ENCODE results near the gene ANKRD23.
"Not testable (repeated sequence)": the region's sequence is repeated elsewhere in the genome, so short reads cannot be mapped to it uniquely, and the experiment has no call there.

The ANKRD23 gene

DNA sequence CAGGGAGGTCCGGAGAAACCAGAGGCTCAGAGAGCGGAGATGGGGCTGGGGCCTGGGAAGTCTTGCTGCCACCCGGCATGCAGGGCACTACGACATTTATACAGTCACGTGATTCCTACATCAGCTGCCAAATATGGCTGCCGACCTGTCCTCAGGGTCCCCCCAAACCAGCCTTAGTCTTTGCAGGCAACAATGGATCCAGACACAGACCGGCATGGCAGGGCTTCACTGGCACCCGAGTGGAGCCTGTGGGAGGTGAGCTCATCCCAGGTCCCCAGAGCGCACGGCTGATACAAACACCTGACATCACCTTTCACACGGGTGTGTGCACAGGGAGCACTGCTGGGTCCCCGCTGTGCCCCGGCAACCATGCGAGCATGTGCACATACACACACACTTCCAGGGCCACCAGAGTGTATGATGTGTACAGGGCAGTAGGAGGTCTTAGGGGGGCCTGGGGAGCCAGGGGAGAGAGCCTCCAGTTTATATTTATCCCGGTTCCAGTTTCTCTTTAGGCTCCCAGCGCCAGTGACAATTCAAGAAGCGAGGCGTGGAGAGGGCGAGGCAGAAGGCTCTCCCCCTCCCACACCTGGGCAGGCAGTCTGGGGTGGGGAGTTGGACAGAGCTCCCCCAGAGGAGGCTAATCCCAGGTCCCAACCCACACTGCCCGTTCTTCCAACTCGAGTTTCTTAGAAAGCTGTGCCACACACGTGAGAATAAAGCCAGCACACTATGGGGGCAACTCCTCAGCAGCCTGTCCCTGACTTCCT is 23.4 kb upstream of the ANKRD23 start:
- H3K4me3 ChIP-seq (ENCODE audit: low read depth, low read length) = peak overlapping the region; percentile 66
- TF ChIP-seq CTCF (IDR thresholded peaks at IDR 0.05; ENCODE audit: low read depth, low read length, missing control alignments) = no peak
- no peak for DNase-seq (ENCODE audit: low read depth)

- no peak for DNase-seq (ENCODE audit: low read depth)
- H3K4me3 ChIP-seq (ENCODE audit: low read depth, low read length) = peak overlapping the region; percentile 66; the same call in 1 of the 2 replicates
- no peak for TF ChIP-seq CTCF (IDR thresholded peaks at IDR 0.05; ENCODE audit: low read depth, low read length, missing control alignments)
Observed at GRCh38 chr2:96866586-96866985, 22.8 kb upstream of the ANKRD23 start.

DNA sequence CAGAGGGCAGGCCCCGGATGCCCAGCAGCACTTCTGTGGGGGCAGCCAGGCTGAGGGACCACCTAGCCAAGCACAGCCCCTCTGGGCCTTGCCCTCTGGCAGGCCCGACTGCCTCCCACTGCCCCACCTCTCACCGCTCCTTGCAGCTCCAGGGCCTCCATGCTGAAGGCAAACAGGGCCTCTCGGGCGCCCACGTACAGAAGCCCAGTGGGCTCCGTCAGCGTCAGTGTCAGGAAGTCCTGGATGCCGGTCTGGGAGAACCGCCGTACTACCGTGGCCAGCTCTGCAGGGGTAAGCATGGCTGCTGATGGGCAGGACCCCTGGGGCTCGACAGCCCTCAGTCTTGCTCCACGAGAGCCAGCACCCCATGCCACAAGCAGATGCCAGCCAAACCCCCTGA is 22.3 kb upstream of the ANKRD23 start:
- no peak overlapping the region for H3K4me3 ChIP-seq (ENCODE audit: low read depth, low read length)
- DNase-seq (ENCODE audit: low read depth) = no peak
- TF ChIP-seq CTCF (IDR thresholded peaks at IDR 0.05; ENCODE audit: low read depth, low read length, missing control alignments) = no peak

GRCh38 chr2:96865654-96866053 is 21.8 kb upstream of the ANKRD23 start:
- H3K4me3 ChIP-seq (ENCODE audit: low read depth, low read length) = no peak overlapping the region
- DNase-seq (ENCODE audit: low read depth) = no peak
- TF ChIP-seq CTCF (IDR thresholded peaks at IDR 0.05; ENCODE audit: low read depth, low read length, missing control alignments) = no peak

DNA sequence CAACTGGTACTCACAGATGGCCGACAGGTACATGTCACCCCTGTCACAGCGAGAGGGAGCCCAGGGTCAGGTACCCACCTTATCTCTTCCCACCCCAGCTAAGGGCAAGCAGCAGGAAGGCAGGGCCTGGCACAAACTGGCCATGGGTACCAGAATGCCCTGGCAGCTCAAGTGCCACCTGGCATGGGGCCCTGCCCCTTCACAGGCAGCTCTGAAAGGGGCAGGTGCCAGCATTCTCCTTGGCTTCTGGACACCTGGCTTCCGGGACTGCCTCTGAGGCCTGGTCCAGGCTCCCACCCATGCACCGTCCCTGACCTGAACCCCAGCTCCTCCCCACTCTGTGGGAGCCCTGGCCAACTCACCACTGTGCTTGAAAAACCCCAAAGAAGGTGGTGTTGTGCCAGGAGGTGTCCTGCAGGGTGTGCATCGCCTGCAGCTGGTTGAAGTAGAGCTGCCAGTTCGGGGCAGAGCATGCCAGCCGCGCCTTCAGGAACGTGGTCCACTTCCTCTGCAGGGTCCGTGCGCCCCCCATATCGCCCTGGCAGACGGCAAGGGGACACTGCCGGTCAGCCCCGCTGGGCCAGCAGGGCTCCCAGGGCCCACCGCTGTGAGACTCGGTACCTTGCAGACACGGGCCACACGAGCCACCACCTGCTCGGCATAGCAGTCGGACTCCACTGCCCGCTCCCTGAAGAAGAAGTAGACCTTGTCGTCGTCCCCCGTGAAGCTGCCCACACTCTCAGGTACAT is 20.7 kb upstream of the ANKRD23 start:
- H3K4me3 ChIP-seq (ENCODE audit: low read depth, low read length) = no peak overlapping the region
- DNase-seq (ENCODE audit: low read depth) = no peak
- no peak for TF ChIP-seq CTCF (IDR thresholded peaks at IDR 0.05; ENCODE audit: low read depth, low read length, missing control alignments)

GRCh38 chr2:96863575-96864342 is 19.9 kb upstream of the ANKRD23 start:
- no peak for TF ChIP-seq CTCF (IDR thresholded peaks at IDR 0.05; ENCODE audit: low read depth, low read length, missing control alignments)
- H3K4me3 ChIP-seq (ENCODE audit: low read depth, low read length) = no peak overlapping the region

DNA sequence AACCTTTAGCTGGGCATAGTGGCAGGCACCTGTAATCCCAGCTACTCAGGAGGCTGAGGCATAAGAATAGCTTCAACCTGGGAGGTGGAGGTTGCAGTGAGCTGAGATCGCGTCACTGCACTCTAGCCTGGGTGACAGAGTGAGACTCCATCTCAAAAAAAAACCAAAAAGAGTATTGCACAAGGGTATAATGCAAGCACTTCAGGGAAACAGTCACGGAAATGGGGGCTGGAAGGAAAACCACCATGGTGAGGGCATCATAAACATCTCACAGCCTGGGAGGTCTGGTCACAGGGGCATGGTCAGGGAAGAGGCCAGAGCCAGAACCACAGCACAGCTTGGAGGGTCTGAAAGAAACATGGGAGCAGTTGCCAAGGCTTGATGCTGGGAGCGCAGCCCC is 19.2 kb upstream of the ANKRD23 start:
- DNase-seq (ENCODE audit: low read depth); H3K4me3 ChIP-seq (ENCODE audit: low read depth, low read length): not testable (repeated sequence)

More at GRCh38 chr2:96863575-96864342, 19.9 kb upstream of the ANKRD23 start:
- no peak for DNase-seq (ENCODE audit: low read depth)
